HUES6 (cell line): ENCODE data around the gene FAM107A.

Experiments used
- H3K27ac ChIP-seq: 2 replicates; pipeline ENCODE4 v1.7.0; 2013; ENCODE audit warnings: low read depth, mild to moderate bottlenecking, low read length, inconsistent platforms
- H3K27me3 ChIP-seq: 2 replicates; pipeline ENCODE4 v1.6.1; 2013; ENCODE audit warnings: low read length; ENCODE audit not compliant: control insufficient read depth, insufficient read depth
- H3K36me3 ChIP-seq: 2 replicates; pipeline ENCODE4 v1.6.1; 2013; ENCODE audit warnings: low read length; ENCODE audit not compliant: control insufficient read depth, insufficient read depth
- H3K4me1 ChIP-seq: 2 replicates; pipeline ENCODE4 v1.6.1; 2013; ENCODE audit warnings: low read length; ENCODE audit not compliant: control insufficient read depth, insufficient read depth
- H3K4me3 ChIP-seq: 2 replicates; pipeline ENCODE4 v1.5.1; 2013; ENCODE audit warnings: low read depth, low read length
- H3K9ac ChIP-seq: one replicate; pipeline ENCODE4 v1.6.1; 2013; ENCODE audit warnings: mild to moderate bottlenecking, low read length
- H3K9me3 ChIP-seq: 2 replicates; pipeline ENCODE4 v1.6.1; 2013; ENCODE audit warnings: low read depth, low read length; ENCODE audit not compliant: control insufficient read depth, insufficient read depth

The FAM107A gene

GRCh38 chr3:58575971-58576652, 1.1 kb downstream of the FAM107A start:
- peaks cover 31% of the 10 kb centered on the region for H3K4me1 ChIP-seq
- H3K27ac ChIP-seq = no peak overlapping the region
- H3K4me3 ChIP-seq = no peak overlapping the region
- H3K9me3 ChIP-seq = no peaks in the 10 kb centered on the region
- no peaks in the 10 kb centered on the region for H3K36me3 ChIP-seq
- no peak overlapping the region for H3K9ac ChIP-seq
- no peaks in the 10 kb centered on the region for H3K27me3 ChIP-seq

GRCh38 chr3:58574682-58575081, 2.5 kb downstream of the FAM107A start:
- Histone ChIP-seq H3K36me3 (no peaks in the 10 kb centered on the region), H3K9ac (no peak overlapping the region), H3K27ac (no peak overlapping the region), H3K9me3 (no peaks in the 10 kb centered on the region), H3K4me3 (no peak overlapping the region), H3K27me3 (no peaks in the 10 kb centered on the region), H3K4me1 (peaks cover 25% of the 10 kb centered on the region)

- no peaks in the 10 kb centered on the region for H3K9me3 ChIP-seq
- H3K4me1 ChIP-seq = peaks cover 26% of the 10 kb centered on the region
- no peak overlapping the region for H3K9ac ChIP-seq
- H3K36me3 ChIP-seq = no peaks in the 10 kb centered on the region
- no peak overlapping the region for H3K27ac ChIP-seq
- H3K27me3 ChIP-seq = no peaks in the 10 kb centered on the region
- no peak overlapping the region for H3K4me3 ChIP-seq
Observed at GRCh38 chr3:58574106-58574505, 3.1 kb downstream of the FAM107A start.

GRCh38 chr3:58573640-58574039, 3.6 kb downstream of the FAM107A start:
- H3K4me3 ChIP-seq = no peak overlapping the region
- H3K4me1 ChIP-seq = peaks cover 30% of the 10 kb centered on the region
- no peaks in the 10 kb centered on the region for H3K27me3 ChIP-seq
- H3K27ac ChIP-seq = no peak overlapping the region
- H3K9ac ChIP-seq = no peak overlapping the region
- H3K9me3 ChIP-seq = no peaks in the 10 kb centered on the region
- no peaks in the 10 kb centered on the region for H3K36me3 ChIP-seq

- H3K27me3 ChIP-seq = no peaks in the 10 kb centered on the region
- peaks cover 27% of the 10 kb centered on the region for H3K4me1 ChIP-seq
- H3K9ac ChIP-seq = no peak overlapping the region
- H3K9me3 ChIP-seq = no peaks in the 10 kb centered on the region
- no peak overlapping the region for H3K27ac ChIP-seq
- H3K4me3 ChIP-seq = no peak overlapping the region
- H3K36me3 ChIP-seq = no peaks in the 10 kb centered on the region
Observed at GRCh38 chr3:58572634-58573230, 4.5 kb downstream of the FAM107A start.

- H3K9me3 ChIP-seq = no peaks in the 10 kb centered on the region
- H3K27ac ChIP-seq = no peak overlapping the region
- H3K4me3 ChIP-seq = no peak overlapping the region
- peaks cover 21% of the 10 kb centered on the region for H3K4me1 ChIP-seq
- H3K9ac ChIP-seq = no peak overlapping the region
- H3K36me3 ChIP-seq = no peaks in the 10 kb centered on the region
- H3K27me3 ChIP-seq = no peaks in the 10 kb centered on the region
Observed at GRCh38 chr3:58572013-58572633, 5.1 kb downstream of the FAM107A start.

- Histone ChIP-seq H3K27me3 (no peaks in the 10 kb centered on the region), H3K9me3 (no peaks in the 10 kb centered on the region), H3K4me1 (peaks cover 29% of the 10 kb centered on the region), H3K9ac (no peak overlapping the region), H3K36me3 (no peaks in the 10 kb centered on the region), H3K4me3 (no peak overlapping the region), H3K27ac (no peak overlapping the region)
Observed at GRCh38 chr3:58570851-58571250, 6.3 kb downstream of the FAM107A start.

GRCh38 chr3:58569287-58570001, 7.7 kb downstream of the FAM107A start:
- Histone ChIP-seq H3K9ac (no peak overlapping the region), H3K4me3 (no peak overlapping the region), H3K4me1 (peaks cover 37% of the 10 kb centered on the region), H3K36me3 (no peaks in the 10 kb centered on the region), H3K9me3 (no peaks in the 10 kb centered on the region), H3K27me3 (no peaks in the 10 kb centered on the region), H3K27ac (no peak overlapping the region)

GRCh38 chr3:58568572-58569286, 8.5 kb downstream of the FAM107A start:
- H3K27me3 ChIP-seq = no peaks in the 10 kb centered on the region
- H3K4me3 ChIP-seq = no peak overlapping the region
- no peak overlapping the region for H3K27ac ChIP-seq
- no peaks in the 10 kb centered on the region for H3K9me3 ChIP-seq
- H3K36me3 ChIP-seq = no peaks in the 10 kb centered on the region
- H3K4me1 ChIP-seq = peaks cover 30% of the 10 kb centered on the region
- no peak overlapping the region for H3K9ac ChIP-seq

- Histone ChIP-seq H3K4me3 (no peak overlapping the region), H3K36me3 (no peaks in the 10 kb centered on the region), H3K4me1 (peaks cover 29% of the 10 kb centered on the region), H3K27me3 (no peaks in the 10 kb centered on the region), H3K9ac (no peak overlapping the region), H3K9me3 (no peaks in the 10 kb centered on the region), H3K27ac (no peak overlapping the region)
Observed at GRCh38 chr3:58567251-58567515, 10.0 kb downstream of the FAM107A start.
